ENCODE data around the gene RCN2. TPM values are rescaled to one million over a fixed set of nuclear protein-coding genes. Genes with fewer than 3 reads are reported as not detected.

Gene RCN2
- total and polyA plus RNA-seq, 3 donors from 2014 or later, result 61.1 to 164 (median 78.3) TPM

DNA sequence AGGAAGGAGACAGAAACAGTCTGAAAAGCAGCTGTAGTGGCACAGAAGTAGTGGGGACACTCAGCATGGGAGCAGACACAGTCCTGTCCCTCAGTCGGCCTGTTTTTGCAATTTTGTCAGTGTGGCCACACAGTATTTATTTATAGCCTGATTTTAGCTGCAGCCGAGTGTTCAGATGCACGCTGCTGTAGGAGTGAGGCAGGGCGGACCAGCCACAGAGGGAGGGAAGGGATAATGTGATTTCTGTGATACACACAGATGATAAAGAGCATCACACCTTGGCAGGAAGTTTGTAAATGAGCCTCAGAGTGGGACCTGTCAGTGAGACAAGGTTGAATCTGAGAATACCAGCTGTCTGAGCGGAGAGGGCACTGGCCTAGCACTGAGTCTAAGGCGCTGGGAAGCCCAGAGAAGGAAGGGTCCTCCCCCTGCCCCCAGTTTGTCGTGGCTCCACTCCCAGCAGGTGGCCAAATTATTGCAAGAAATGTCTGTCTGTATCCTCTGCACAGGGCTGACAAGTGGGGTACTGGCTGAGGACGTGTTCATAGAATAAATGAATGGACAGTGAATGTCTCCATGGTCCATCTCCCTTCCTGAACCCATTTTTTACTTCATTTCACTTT is 67.2 kb downstream of the RCN2 start:
- Histone ChIP-seq H3K27me3 (no peaks in the 10 kb centered on the region), H3K4me3 (no peak overlapping the region), H3K9me3 (no peaks in the 10 kb centered on the region), H3K4me1 (peaks cover 6% of the 10 kb centered on the region), H3K27ac (no peak overlapping the region), H3K36me3 (ENCODE audit: low read depth, missing control alignments) (no peaks in the 10 kb centered on the region)
- TF ChIP-seq, protein P1, sequence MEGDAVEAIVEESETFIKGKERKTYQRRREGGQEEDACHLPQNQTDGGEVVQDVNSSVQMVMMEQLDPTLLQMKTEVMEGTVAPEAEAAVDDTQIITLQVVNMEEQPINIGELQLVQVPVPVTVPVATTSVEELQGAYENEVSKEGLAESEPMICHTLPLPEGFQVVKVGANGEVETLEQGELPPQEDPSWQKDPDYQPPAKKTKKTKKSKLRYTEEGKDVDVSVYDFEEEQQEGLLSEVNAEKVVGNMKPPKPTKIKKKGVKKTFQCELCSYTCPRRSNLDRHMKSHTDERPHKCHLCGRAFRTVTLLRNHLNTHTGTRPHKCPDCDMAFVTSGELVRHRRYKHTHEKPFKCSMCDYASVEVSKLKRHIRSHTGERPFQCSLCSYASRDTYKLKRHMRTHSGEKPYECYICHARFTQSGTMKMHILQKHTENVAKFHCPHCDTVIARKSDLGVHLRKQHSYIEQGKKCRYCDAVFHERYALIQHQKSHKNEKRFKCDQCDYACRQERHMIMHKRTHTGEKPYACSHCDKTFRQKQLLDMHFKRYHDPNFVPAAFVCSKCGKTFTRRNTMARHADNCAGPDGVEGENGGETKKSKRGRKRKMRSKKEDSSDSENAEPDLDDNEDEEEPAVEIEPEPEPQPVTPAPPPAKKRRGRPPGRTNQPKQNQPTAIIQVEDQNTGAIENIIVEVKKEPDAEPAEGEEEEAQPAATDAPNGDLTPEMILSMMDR (IDR thresholded peaks at IDR 0.05), result no peak
- no peak for TF ChIP-seq POLR2A (IDR thresholded peaks at IDR 0.05)
- intact Hi-C loops (cut with DNase I; ENCODE audit: low total_unique reads), result no loop called here
- DNase-seq, result no peak
- WGBS, 2 donors, result 80 to 83% methylated on average over 8 of the region's 8 CpGs

DNA sequence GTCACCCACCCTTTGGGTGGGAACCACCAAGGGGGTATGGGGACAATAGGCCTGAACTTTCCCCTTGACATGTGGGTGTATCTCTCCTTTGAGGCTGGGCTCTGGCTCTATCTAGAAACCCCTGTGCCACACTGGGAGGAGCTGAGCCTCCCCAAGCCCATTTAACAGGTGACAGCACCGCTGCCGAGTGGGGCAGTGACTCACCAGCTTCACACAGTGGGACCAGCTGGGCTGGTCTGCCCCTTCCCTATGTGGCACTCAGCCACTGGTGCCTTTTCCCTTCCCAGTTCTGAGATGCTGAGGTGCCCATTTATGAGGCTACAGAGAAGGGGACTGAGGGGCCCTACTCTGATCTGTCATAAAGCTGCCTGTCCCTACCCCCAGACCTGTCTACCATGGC is 68.4 kb downstream of the RCN2 start:
- Histone ChIP-seq H3K4me1 (peaks cover 6% of the 10 kb centered on the region), H3K27me3 (no peaks in the 10 kb centered on the region), H3K9me3 (no peaks in the 10 kb centered on the region), H3K36me3 (ENCODE audit: low read depth, missing control alignments) (no peaks in the 10 kb centered on the region), H3K4me3 (no peak overlapping the region), H3K27ac (no peak overlapping the region)
- WGBS, 2 donors, result 85% methylated on average over 2 of the region's 2 CpGs
- DNase-seq, result no peak
- intact Hi-C loops (cut with DNase I; ENCODE audit: low total_unique reads), result no loop called here
- TF ChIP-seq, protein P1 (IDR thresholded peaks at IDR 0.05), result no peak
- TF ChIP-seq POLR2A (IDR thresholded peaks at IDR 0.05), result no peak

DNA sequence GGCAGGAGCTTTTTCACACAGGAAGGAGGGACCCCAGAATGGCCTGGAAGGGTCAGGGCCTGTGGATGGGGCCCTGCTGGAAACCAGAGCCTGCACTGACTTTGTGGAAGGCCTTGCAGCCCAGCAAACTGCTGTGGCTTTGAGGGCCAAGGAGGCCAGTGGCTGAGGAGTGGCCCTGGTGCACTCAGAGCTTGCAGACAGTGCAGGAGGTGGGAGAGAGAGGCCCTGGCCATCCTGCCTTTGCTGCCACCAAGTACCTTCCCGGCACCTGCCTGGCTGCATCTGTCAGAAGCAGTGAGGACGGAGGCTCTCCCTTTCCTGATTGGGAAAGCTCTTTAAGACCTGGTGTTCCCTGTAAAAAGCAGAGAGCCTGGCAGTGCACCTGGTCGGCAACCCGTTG is 69.8 kb downstream of the RCN2 start:
- DNase-seq, result no peak
- WGBS, 2 donors, result 79 to 82% methylated on average over 2 to 4 of the region's 4 CpGs
- Histone ChIP-seq H3K4me1 (peaks cover 3% of the 10 kb centered on the region), H3K9me3 (no peaks in the 10 kb centered on the region), H3K36me3 (ENCODE audit: low read depth, missing control alignments) (no peaks in the 10 kb centered on the region), H3K4me3 (no peak overlapping the region), H3K27ac (no peak overlapping the region), H3K27me3 (no peaks in the 10 kb centered on the region)
- TF ChIP-seq POLR2A (IDR thresholded peaks at IDR 0.05), result no peak
- TF ChIP-seq, protein P1 (IDR thresholded peaks at IDR 0.05), result no peak
- intact Hi-C loops (cut with DNase I; ENCODE audit: low total_unique reads), result no loop called here

DNA sequence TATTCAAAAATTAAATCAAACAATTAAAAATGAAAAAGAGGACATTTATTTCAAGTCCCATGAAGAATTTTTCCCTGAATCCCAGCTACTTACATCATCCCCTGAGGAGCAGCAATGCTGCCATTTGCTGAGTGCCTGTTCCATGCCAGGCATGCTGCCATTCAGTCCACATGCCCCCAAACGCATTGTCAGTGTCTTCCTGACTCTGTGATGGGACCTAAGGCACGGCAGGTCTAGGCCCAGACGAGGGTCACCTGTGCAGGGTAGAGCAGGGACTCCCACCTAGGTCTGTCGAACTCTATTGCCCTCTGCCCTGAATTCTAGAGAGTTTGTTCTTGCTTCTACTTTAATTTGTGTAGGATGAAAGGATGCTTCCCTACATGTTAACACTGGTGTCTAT is 70.4 kb downstream of the RCN2 start:
- no peak for DNase-seq
- Histone ChIP-seq H3K4me3 (no peak overlapping the region), H3K4me1 (no peaks in the 10 kb centered on the region), H3K27me3 (no peaks in the 10 kb centered on the region), H3K27ac (no peak overlapping the region), H3K9me3 (no peaks in the 10 kb centered on the region), H3K36me3 (ENCODE audit: low read depth, missing control alignments) (no peaks in the 10 kb centered on the region)
- WGBS, 2 donors, result 84 to 91% methylated on average over 4 of the region's 4 CpGs
- intact Hi-C loops (cut with DNase I; ENCODE audit: low total_unique reads), result no loop called here
- TF ChIP-seq, protein P1 (IDR thresholded peaks at IDR 0.05), result no peak
- no peak for TF ChIP-seq POLR2A (IDR thresholded peaks at IDR 0.05)

DNA sequence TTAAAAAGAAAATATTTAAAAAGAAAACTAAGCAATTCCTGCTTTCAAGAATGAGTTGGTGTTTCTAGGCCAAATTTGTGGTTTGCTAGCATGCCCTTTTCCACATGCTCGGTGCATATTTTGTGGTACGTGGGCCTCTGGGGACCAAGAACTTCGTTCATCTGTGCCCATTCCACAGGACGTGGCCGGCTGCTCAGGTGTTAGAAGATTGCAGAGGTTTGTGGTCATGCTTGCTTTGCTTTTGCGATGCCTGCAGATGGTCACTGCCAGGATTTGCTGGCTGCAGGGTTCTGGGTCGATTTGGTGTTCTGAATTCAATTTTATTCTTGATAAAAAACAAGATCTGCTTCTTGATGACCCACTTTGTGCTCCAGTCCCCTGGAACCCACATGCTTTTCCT is 70.9 kb downstream of the RCN2 start:
- Histone ChIP-seq H3K4me3 (no peak overlapping the region), H3K36me3 (ENCODE audit: low read depth, missing control alignments) (no peaks in the 10 kb centered on the region), H3K27ac (no peak overlapping the region), H3K4me1 (no peaks in the 10 kb centered on the region), H3K9me3 (no peaks in the 10 kb centered on the region), H3K27me3 (no peaks in the 10 kb centered on the region)
- TF ChIP-seq, protein P1 (IDR thresholded peaks at IDR 0.05), result no peak
- no peak for TF ChIP-seq POLR2A (IDR thresholded peaks at IDR 0.05)
- WGBS, 2 donors, result 67 to 71% methylated on average over 7 of the region's 7 CpGs
- intact Hi-C loops (cut with DNase I; ENCODE audit: low total_unique reads), result no loop called here
- DNase-seq, result no peak

Measured in testis (tissue), 3 donors.